Right lobe of liver (tissue), 4 donors: Measurements from ENCODE around the gene CDC25A.

Source experiments
- CTCF ChIP-seq, 4 donors: fragments of 200-600 bp in 3 of 4; fragments of 450-650 bp in 1 of 4; IDR thresholded peaks; one replicate each; pipeline versions ENCODE4 v1.5.1 to v1.8.0; 2016 to 2022; ENCODE audit warnings: antibody characterized with exemption in 4 of 4, mild to moderate bottlenecking in 2 of 4
- POLR2A ChIP-seq: fragments of 450-650 bp; IDR thresholded peaks from one replicate; pipeline ENCODE4 v1.6.1; 2017; ENCODE audit warnings: antibody characterized with exemption, mild to moderate bottlenecking
- donor health status: DM: no; HTN: no; CAD: no.
- donor health status: DM: no; HTN: no; CAD: no.
- donor health status: DM: no; HTN: yes; CAD: no.

GRCh38 chr3:48151807-48152427 lies 36.3 kb downstream of the CDC25A start:
- TF ChIP-seq CTCF (IDR thresholded peaks at IDR 0.05) = no peak
- TF ChIP-seq POLR2A = no peak
